ENCODE results near the gene MST1R. TPM values are rescaled to one million over a fixed set of nuclear protein-coding genes. Genes with fewer than 3 reads are reported as not detected.

The MST1R gene
- total RNA-seq, 1 experiment from 2014 or later, result not detected

DNA sequence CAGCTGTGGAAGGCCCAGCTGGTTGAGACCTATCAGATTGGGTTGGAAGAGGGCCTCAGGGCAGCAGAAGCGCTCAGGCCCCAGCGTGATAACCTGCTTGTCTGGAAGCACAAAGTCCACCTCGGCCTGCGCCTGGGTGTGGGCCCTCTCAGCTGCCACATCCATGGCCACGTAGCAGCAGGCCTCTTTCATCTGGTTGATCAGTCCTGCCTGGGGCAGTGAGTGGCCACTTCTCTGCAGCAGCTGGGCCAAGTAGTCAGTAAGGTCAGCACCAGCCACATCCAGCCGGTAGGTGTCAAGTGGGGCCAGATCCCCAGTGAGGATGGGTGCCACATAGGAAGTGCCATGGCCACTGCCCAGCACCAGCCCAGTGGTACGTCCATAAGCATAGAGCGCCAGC lies 30.1 kb downstream of the MST1R start:
- H3K27me3 ChIP-seq, result no peaks in the 10 kb centered on the region
- H3K27ac ChIP-seq, result no peak overlapping the region
- no peaks in the 10 kb centered on the region for H3K4me1 ChIP-seq
- DNase-seq, result no peak
- H3K9me3 ChIP-seq (replicated peaks), result no peaks in the 10 kb centered on the region
- no peaks in the 10 kb centered on the region for H3K36me3 ChIP-seq
- H3K4me3 ChIP-seq, result no peak overlapping the region

- DNase-seq, result no peak
- H3K36me3 ChIP-seq, result no peaks in the 10 kb centered on the region
- no peak overlapping the region for H3K4me3 ChIP-seq
- no peak overlapping the region for H3K27ac ChIP-seq
- H3K4me1 ChIP-seq, result no peaks in the 10 kb centered on the region
- no peaks in the 10 kb centered on the region for H3K9me3 ChIP-seq (replicated peaks)
- no peaks in the 10 kb centered on the region for H3K27me3 ChIP-seq
Observed at GRCh38 chr3:49872801-49873281, 30.8 kb downstream of the MST1R start.

DNA sequence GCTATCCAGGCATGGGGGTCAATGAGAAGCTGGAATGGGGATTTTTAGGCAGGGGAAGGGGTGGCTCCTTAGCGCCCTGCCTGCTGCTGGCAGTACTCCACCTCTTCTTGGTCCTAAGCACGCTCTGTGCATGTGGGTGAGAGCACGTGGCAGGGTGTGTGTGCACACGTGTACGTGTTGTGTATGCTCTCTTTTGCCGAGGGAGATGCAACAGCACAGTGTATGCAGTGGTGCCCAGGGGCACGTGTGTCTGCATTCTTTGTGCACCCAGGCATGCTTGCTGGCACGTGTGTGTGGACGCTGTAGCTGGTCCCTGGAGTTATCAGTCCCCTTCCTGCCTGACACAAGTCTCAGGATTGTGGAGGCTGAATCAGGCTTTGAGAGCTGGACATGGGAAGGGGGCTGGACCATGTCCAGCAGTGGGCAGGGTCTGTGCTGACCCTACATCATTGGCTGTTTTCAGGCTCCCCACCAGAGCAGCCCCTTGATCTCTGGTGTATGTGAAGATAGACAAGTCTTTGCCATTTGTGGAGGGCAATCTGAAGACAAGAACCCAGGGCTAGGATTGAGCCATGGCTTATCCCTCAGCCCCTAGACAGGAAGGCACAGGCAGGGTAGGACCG lies 32.0 kb downstream of the MST1R start:
- no peaks in the 10 kb centered on the region for H3K4me1 ChIP-seq
- DNase-seq, result no peak
- H3K9me3 ChIP-seq (replicated peaks), result no peaks in the 10 kb centered on the region
- no peaks in the 10 kb centered on the region for H3K27me3 ChIP-seq
- no peak overlapping the region for H3K27ac ChIP-seq
- H3K4me3 ChIP-seq, result no peak overlapping the region
- no peaks in the 10 kb centered on the region for H3K36me3 ChIP-seq

DNA sequence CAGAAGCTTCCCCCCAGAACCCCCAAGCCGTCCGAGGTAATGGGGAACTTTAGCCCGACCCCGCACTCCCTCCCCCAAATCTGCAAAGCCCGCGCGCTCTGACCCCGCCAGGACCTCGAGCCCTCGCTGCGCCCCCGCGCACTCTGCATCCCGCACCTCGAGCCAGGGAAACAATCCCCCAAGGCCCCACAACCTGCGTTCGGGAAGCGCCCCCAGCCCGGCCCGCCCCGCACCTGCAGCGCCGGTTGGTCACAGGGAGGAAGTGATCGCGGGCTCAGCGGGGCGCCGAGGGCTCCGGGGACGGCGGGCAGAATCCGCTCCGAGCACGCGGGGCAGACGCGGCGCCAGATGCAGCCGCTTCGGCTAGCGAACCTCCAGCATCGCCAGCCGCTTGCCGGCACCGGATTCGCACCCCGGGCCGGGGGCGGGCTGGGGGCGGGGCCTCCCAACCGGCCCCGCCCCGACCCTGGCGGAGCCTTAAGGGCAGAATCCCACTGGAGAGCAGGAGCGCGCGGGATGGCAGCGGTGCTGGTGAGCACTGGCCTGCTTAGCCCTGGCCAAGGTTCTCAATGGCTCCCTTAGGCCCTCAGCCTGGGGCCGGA lies 34.0 kb downstream of the MST1R start, which contains the start of gene CAMKV:
Gene CAMKV, minus strand, starts transcription at position 382 of the 602 bp plus-strand sequence. CDS start 7,518 bp downstream, outside the sequence.
- H3K4me1 ChIP-seq, result no peaks in the 10 kb centered on the region
- H3K9me3 ChIP-seq (replicated peaks), result no peaks in the 10 kb centered on the region
- H3K36me3 ChIP-seq, result no peaks in the 10 kb centered on the region
- H3K4me3 ChIP-seq, result no peak within 1 kb of the TSS
- no peak within 1 kb of the TSS for H3K27ac ChIP-seq
- DNase-seq, result no peak
- peaks cover 3% of the 10 kb centered on the region; the same call in 1 of the 2 replicates for H3K27me3 ChIP-seq

GRCh38 chr3:49868862-49869466 lies 34.7 kb downstream of the MST1R start:
- DNase-seq, result no peak
- H3K4me3 ChIP-seq, result no peak overlapping the region
- H3K27me3 ChIP-seq, result peaks cover 3% of the 10 kb centered on the region; the same call in 1 of the 2 replicates
- no peak overlapping the region for H3K27ac ChIP-seq
- H3K9me3 ChIP-seq (replicated peaks), result no peaks in the 10 kb centered on the region
- H3K4me1 ChIP-seq, result no peaks in the 10 kb centered on the region
- H3K36me3 ChIP-seq, result no peaks in the 10 kb centered on the region

DNA sequence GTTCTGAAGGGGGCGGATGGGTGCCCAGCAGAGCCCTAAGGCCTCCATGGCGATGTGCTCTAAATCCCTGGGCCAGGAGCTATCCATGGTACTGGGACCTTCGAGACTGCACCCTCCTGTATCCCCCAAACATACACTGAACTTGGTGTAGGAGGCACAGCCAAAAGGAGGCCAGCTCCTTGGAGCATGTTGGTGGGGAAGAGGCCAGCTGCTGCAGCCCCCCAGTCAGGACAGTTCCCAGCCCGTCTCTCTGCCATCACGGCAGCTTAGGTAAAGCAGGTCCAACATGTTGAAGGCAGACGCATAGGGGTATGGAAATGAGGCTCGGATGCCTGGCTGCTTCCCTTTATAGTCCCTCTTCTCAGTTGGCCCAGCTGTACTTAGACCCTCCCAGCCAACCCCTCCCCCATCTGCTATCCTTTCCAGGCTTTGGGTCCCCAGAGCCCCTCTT lies 35.8 kb downstream of the MST1R start:
- peaks cover 3% of the 10 kb centered on the region; the same call in 1 of the 2 replicates for H3K27me3 ChIP-seq
- DNase-seq, result peak; percentile 54 to 67
- H3K36me3 ChIP-seq, result no peaks in the 10 kb centered on the region
- no peaks in the 10 kb centered on the region for H3K4me1 ChIP-seq
- H3K4me3 ChIP-seq, result no peak overlapping the region
- no peak overlapping the region for H3K27ac ChIP-seq
- no peaks in the 10 kb centered on the region for H3K9me3 ChIP-seq (replicated peaks)

- Histone ChIP-seq H3K9me3 (replicated peaks) (no peaks in the 10 kb centered on the region), H3K27me3 (peaks cover 3% of the 10 kb centered on the region; the same call in 1 of the 2 replicates), H3K4me3 (no peak overlapping the region), H3K27ac (no peak overlapping the region), H3K36me3 (no peaks in the 10 kb centered on the region), H3K4me1 (no peaks in the 10 kb centered on the region)
- no peak for DNase-seq
Observed at GRCh38 chr3:49867400-49867799, 36.3 kb downstream of the MST1R start.

DNA sequence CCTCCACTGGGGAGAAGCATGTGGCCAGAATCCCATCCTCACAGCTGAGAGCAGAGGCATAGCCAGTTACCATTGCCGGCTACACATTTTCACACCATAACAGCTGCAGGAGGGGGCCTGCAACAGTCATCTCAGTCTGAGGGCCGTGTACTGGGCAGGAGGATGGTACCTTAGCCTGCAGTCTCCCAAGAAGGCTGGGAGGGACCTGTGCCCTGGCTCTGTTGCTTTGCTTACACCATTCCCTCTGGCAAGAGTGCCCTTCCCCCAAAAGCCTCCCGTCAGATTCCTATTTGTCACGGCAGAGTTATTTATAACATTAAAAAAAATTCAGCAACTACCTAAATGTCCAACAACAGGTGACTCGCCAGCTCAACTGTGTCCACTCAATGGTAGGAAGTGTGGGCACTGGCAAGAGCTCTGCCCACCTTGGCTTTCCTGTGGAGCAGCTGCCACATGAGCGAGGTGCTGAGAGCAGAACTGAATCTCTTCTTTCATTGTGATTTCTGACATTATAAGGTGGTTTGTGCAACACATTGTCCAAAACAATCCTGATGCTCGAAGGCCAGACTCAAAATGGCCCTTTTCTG lies 38.4 kb downstream of the MST1R start:
- H3K27me3 ChIP-seq, result peaks cover 3% of the 10 kb centered on the region; the same call in 1 of the 2 replicates
- no peak overlapping the region for H3K4me3 ChIP-seq
- H3K36me3 ChIP-seq, result no peaks in the 10 kb centered on the region
- no peak overlapping the region for H3K27ac ChIP-seq
- H3K9me3 ChIP-seq (replicated peaks), result no peaks in the 10 kb centered on the region
- no peak for DNase-seq
- H3K4me1 ChIP-seq, result no peaks in the 10 kb centered on the region

- H3K9me3 ChIP-seq (replicated peaks), result no peaks in the 10 kb centered on the region
- no peak overlapping the region for H3K4me3 ChIP-seq
- no peaks in the 10 kb centered on the region for H3K36me3 ChIP-seq
- no peaks in the 10 kb centered on the region for H3K4me1 ChIP-seq
- H3K27ac ChIP-seq, result no peak overlapping the region
- DNase-seq, result no peak
- H3K27me3 ChIP-seq, result peaks cover 3% of the 10 kb centered on the region; the same call in 1 of the 2 replicates
Observed at GRCh38 chr3:49864505-49864904, 39.2 kb downstream of the MST1R start.

- Histone ChIP-seq H3K27ac (no peak overlapping the region), H3K9me3 (replicated peaks) (no peaks in the 10 kb centered on the region)
- no peak for DNase-seq
Observed at GRCh38 chr3:49859576-49860305, 43.9 kb downstream of the MST1R start.

GRCh38 chr3:49856181-49857005 lies 47.3 kb downstream of the MST1R start, which contains the start of gene TRAIP:
Gene TRAIP (minus strand): TSS chr3:49856564. CDS start chr3:49856453, 111 bp downstream.
- no peaks in the 10 kb centered on the region for H3K27me3 ChIP-seq
- no peaks in the 10 kb centered on the region for H3K36me3 ChIP-seq
- peak; percentile 92 to 96 for DNase-seq
- H3K4me3 ChIP-seq, result peak within 1 kb of the TSS; percentile 89
- no peaks in the 10 kb centered on the region for H3K4me1 ChIP-seq
- peak within 1 kb of the TSS; percentile 19; the same call in 1 of the 2 replicates for H3K27ac ChIP-seq
- H3K9me3 ChIP-seq (replicated peaks), result no peaks in the 10 kb centered on the region

More at GRCh38 chr3:49859576-49860305, 43.9 kb downstream of the MST1R start:
- Histone ChIP-seq H3K4me3 (no peak overlapping the region), H3K4me1 (no peaks in the 10 kb centered on the region), H3K36me3 (no peaks in the 10 kb centered on the region), H3K27me3 (no peaks in the 10 kb centered on the region)

GRCh38 chr3:49855662-49856061 lies 48.0 kb downstream of the MST1R start:
- no peaks in the 10 kb centered on the region for H3K4me1 ChIP-seq
- H3K36me3 ChIP-seq, result no peaks in the 10 kb centered on the region
- H3K4me3 ChIP-seq, result peak overlapping the region; percentile 89
- no peaks in the 10 kb centered on the region for H3K27me3 ChIP-seq
- H3K9me3 ChIP-seq (replicated peaks), result no peaks in the 10 kb centered on the region
- no peak for DNase-seq
- H3K27ac ChIP-seq, result peak overlapping the region; percentile 19; the same call in 1 of the 2 replicates

- no peaks in the 10 kb centered on the region for H3K4me1 ChIP-seq
- H3K9me3 ChIP-seq (replicated peaks), result no peaks in the 10 kb centered on the region
- H3K36me3 ChIP-seq, result peaks cover 18% of the 10 kb centered on the region
- no peak overlapping the region for H3K27ac ChIP-seq
- DNase-seq, result no peak
- no peak overlapping the region for H3K4me3 ChIP-seq
- H3K27me3 ChIP-seq, result no peaks in the 10 kb centered on the region
Observed at GRCh38 chr3:49845694-49846093, 58.0 kb downstream of the MST1R start.
